Esophagus muscularis mucosa (tissue), 4 donors: Measurements from ENCODE around the gene NME5. TPM values are rescaled to one million over a fixed set of nuclear protein-coding genes. Genes with fewer than 3 reads are reported as not detected.

Experiments used
- DNase-seq: peaks from one replicate; pipeline ENCODE4 v3.0.0-alpha.2; 2017; ENCODE audit errors: extremely low spot score
- H3K27ac ChIP-seq, 4 donors: fragments of 200-600 bp; sonication (generic); replicated peaks in 1 of 4; 1 replicate in 3 of 4; 2 replicates in 1 of 4; pipeline ENCODE4 v1.5.1; 2016 to 2019; ENCODE audit warnings: mild to moderate bottlenecking in 1 of 4
- H3K27me3 ChIP-seq, 4 donors: fragments of 200-600 bp; sonication (generic); one replicate each; pipeline versions ENCODE4 v1.5.1 to v1.6.0; 2016 to 2019
- H3K36me3 ChIP-seq, 4 donors: fragments of 200-600 bp; sonication (generic); one replicate each; pipeline ENCODE4 v1.5.1; 2016 to 2019
- H3K4me1 ChIP-seq, 4 donors: fragments of 200-600 bp; sonication (generic); one replicate each; pipeline ENCODE4 v1.5.1; 2016 to 2019
- H3K4me3 ChIP-seq, 4 donors: fragments of 200-600 bp; sonication (generic); 1 replicate in 2 of 4; 2 replicates in 2 of 4; pipeline ENCODE4 v1.5.1; 2016 to 2019; ENCODE audit warnings: mild to moderate bottlenecking in 4 of 4, moderate library complexity in 1 of 4
- H3K9me3 ChIP-seq, 4 donors: fragments of 200-600 bp; sonication (generic); 1 replicate in 3 of 4; 2 replicates in 1 of 4; pipeline ENCODE4 v1.5.1; 2016 to 2019
- EP300 ChIP-seq: sonication (generic); formaldehyde crosslinking; IDR thresholded peaks from one replicate; pipeline ENCODE4 v1.6.1; 2017; ENCODE audit warnings: antibody characterized with exemption
- POLR2A ChIP-seq: fragments of 450-650 bp; IDR thresholded peaks from one replicate; pipeline ENCODE4 v1.6.1; 2017; ENCODE audit warnings: antibody characterized with exemption, moderate library complexity, mild to moderate bottlenecking, low read depth
- POLR2AphosphoS5 ChIP-seq, 2 donors: sonication (generic); formaldehyde crosslinking; IDR thresholded peaks; one replicate each; pipeline ENCODE4 v1.6.1; 2017; ENCODE audit warnings: antibody characterized with exemption in 2 of 2
- WGBS: methylation state at CpG from one replicate; pipeline ENCODE4 v1.1.5; 2018; 5-methylcytosine and 5-hydroxymethylcytosine counted together
- intact Hi-C: fragments of 100-400 bp; cut with DNase I; formaldehyde crosslinking; loops from one replicate; pipeline ENCODE4 v1.15.1; 2023
- total RNA-seq, 4 donors: library from RNA; depleted of rRNA; stranded (reverse); fragments of >200 nt; gene quantifications; one replicate each; pipeline versions ENCODE4 v1.1.0 to v1.2.1, GENCODE V29; 2016
- TF ChIP-seq, protein P1 (sequence below), 3 experiments: fragments of 200-600 bp in 2 of 3; fragments of 450-650 bp in 1 of 3; sonication (generic) in 2 of 3; IDR thresholded peaks; one replicate each; pipeline ENCODE4 v1.5.1; 2017 to 2019; ENCODE audit warnings: antibody characterized with exemption in 3 of 3, mild to moderate bottlenecking in 2 of 3, moderate library complexity in 1 of 3

Gene NME5, protein sequence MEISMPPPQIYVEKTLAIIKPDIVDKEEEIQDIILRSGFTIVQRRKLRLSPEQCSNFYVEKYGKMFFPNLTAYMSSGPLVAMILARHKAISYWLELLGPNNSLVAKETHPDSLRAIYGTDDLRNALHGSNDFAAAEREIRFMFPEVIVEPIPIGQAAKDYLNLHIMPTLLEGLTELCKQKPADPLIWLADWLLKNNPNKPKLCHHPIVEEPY
- 1 to 10 TPM; 1.1 to 5.4 (median 2.5) TPM for total RNA-seq

DNA sequence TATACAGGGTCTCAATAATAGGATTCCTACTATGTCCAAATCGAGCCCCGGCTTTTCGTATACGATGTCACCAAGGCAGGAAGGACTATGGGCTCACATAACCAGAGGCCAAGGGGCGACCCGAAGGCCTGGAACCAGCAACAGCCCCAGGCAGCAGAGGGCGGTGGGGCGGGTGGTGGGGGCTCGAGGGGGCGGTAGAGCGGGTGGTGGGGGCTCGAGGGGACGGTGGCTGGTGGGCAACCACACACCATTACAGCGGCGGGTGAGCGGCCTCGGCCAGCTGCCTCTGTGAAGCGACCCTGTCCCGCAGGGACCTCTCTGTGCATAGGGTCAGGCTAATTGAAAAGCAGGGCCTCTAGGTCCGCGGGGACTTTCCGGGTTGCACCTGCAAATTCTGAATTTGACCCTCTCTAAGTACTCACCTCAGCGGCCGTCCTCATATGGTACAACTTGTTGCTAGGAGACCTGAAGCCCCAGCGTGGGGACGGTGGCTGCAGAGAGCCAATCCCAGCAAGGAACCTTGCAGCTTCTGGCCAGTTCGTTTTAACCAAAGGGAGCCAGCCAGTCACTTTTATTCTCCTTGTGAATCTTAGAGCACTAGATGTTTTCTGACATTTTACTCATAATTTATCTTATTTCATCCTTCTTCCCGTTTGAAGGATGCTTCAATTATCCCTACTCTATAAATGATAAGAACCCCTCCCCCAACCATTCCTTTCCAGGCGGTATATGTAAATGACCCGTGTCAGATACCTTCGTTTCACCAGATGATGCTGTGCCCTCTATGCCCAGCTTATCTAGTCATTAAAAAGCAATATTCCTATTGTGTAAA is at the start of gene NME5:
Gene NME5 (minus strand): TSS at position 480 of the 832 bp plus-strand sequence. CDS start 648 bp downstream, outside the sequence.
- 3% methylated on average over 28 of the region's 31 CpGs for WGBS
- DNase-seq: no peak
- intact Hi-C loops: loop anchor here (10.0 kb wide), 1 partner anchor 364 kb away; no protein-coding TSS in a partner anchor

DNA sequence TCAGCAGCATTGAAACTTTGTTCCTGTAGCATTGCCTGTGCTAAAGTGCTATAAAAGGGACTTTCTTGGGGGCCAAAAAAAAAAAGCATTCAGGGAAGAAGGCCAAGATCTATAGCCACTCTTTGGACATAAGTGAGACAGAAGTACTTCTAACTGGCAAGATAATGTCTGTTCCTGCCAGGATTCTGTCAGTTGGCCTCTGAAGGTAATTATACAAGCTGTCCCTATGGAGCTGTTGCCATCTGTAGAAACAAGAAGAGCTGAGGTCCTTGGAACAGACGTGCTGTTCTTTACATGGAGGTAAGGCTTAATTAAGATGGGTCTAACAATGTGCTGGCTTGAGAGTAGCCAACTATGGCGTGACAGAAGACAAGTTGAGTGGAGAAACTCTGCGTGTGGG is 49.4 kb upstream of the NME5 start:
- no peak for TF ChIP-seq POLR2A
- TF ChIP-seq EP300: no peak
- TF ChIP-seq POLR2AphosphoS5 (IDR thresholded peaks at IDR 0.05): no peak
- TF ChIP-seq, protein P1, sequence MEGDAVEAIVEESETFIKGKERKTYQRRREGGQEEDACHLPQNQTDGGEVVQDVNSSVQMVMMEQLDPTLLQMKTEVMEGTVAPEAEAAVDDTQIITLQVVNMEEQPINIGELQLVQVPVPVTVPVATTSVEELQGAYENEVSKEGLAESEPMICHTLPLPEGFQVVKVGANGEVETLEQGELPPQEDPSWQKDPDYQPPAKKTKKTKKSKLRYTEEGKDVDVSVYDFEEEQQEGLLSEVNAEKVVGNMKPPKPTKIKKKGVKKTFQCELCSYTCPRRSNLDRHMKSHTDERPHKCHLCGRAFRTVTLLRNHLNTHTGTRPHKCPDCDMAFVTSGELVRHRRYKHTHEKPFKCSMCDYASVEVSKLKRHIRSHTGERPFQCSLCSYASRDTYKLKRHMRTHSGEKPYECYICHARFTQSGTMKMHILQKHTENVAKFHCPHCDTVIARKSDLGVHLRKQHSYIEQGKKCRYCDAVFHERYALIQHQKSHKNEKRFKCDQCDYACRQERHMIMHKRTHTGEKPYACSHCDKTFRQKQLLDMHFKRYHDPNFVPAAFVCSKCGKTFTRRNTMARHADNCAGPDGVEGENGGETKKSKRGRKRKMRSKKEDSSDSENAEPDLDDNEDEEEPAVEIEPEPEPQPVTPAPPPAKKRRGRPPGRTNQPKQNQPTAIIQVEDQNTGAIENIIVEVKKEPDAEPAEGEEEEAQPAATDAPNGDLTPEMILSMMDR (IDR thresholded peaks at IDR 0.05): no peak
- Histone ChIP-seq H3K9me3 (no peaks in the 10 kb centered on the region), H3K27ac (no peak overlapping the region), H3K4me1 (peaks cover 0 to 5% (median 0%) of the 10 kb centered on the region in 4 donors), H3K36me3 (peaks cover 57 to 97% (median 90%) of the 10 kb centered on the region in 4 donors), H3K27me3 (no peaks in the 10 kb centered on the region), H3K4me3 (no peak overlapping the region)
- WGBS: 80% methylated on average over 3 of the region's 3 CpGs
- no peak for DNase-seq
- intact Hi-C loops: no loop called here

More for the DNA sequence above, at the start of gene NME5:
- peak within 1 kb of the TSS; percentile 61 to 73 (median 64) for H3K4me3 ChIP-seq
- H3K36me3 ChIP-seq: no peaks in the 10 kb centered on the region
- H3K27ac ChIP-seq: no peak within 1 kb of the TSS
- TF ChIP-seq POLR2A: no peak
- TF ChIP-seq, protein P1 (IDR thresholded peaks at IDR 0.05): no peak
- peak in 1 of 2 donors; percentile 53 for TF ChIP-seq POLR2AphosphoS5 (IDR thresholded peaks at IDR 0.05)
- TF ChIP-seq EP300: no peak
- H3K4me1 ChIP-seq: peaks cover 4 to 19% (median 9%) of the 10 kb centered on the region in 4 donors
- H3K9me3 ChIP-seq: no peaks in the 10 kb centered on the region
- H3K27me3 ChIP-seq: no peaks in the 10 kb centered on the region

DNA sequence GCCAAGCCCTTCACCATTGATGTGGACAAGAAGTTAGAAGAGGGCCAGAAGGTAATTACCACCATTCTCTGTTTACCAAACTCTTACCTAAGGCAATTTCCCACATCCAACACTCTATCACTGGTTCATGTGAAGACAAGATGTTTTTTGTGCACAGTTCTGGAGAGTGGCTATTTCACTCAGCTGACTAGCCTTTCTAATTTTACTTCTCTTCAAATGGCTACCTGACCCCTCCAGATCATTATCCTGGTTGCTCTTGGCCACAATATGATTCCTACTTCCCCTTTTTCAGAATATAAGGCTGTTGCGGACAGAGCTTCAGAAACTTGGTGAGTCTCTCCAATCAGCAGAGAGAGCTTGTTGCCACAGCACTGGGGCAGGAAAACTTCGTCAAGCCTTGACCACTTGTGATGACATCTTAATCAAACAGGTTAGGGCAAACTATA is 46.8 kb upstream of the NME5 start:
- TF ChIP-seq, protein P1 (IDR thresholded peaks at IDR 0.05): no peak
- TF ChIP-seq POLR2AphosphoS5 (IDR thresholded peaks at IDR 0.05) (no peak), POLR2A (no peak), EP300 (no peak)
- no peak overlapping the region for H3K4me3 ChIP-seq
- peaks cover 0 to 5% (median 0%) of the 10 kb centered on the region in 4 donors for H3K4me1 ChIP-seq
- no peaks in the 10 kb centered on the region for H3K27me3 ChIP-seq
- intact Hi-C loops: no loop called here
- H3K9me3 ChIP-seq: no peaks in the 10 kb centered on the region
- DNase-seq: no peak
- H3K27ac ChIP-seq: no peak overlapping the region
- H3K36me3 ChIP-seq: peaks cover 41 to 80% (median 66%) of the 10 kb centered on the region in 4 donors
- WGBS: 70% methylated on average over 2 of the region's 2 CpGs

DNA sequence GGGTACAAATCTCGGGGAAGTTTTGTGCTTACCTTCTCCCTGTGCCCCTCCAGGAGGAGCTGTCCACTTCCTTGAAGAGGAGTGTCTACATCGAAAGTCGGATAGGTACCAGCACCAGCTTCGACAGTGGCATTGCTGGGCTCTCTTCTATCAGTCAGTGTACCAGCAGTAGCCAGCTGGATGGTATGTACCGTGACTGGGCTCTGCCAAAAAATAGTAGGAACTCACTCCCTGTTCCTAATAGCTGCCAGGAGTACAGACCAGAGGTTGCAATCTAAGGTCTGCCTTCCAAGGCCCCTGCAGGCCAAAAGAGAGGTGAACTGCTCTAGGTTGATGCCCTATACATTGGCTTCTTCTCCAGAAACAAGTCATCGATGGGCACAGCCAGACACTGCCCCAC is 43.6 kb upstream of the NME5 start:
- no peak for DNase-seq
- H3K36me3 ChIP-seq: peaks cover 15 to 47% (median 35%) of the 10 kb centered on the region in 4 donors
- WGBS: 96% methylated on average over 6 of the region's 6 CpGs
- H3K4me1 ChIP-seq: peaks cover 6 to 10% (median 9%) of the 10 kb centered on the region in 4 donors
- H3K27me3 ChIP-seq: no peaks in the 10 kb centered on the region
- H3K4me3 ChIP-seq: no peak overlapping the region
- no peak overlapping the region for H3K27ac ChIP-seq
- intact Hi-C loops: no loop called here
- TF ChIP-seq, protein P1 (IDR thresholded peaks at IDR 0.05): no peak
- TF ChIP-seq POLR2A (no peak), EP300 (no peak), POLR2AphosphoS5 (IDR thresholded peaks at IDR 0.05) (no peak)
- H3K9me3 ChIP-seq: no peaks in the 10 kb centered on the region
